IMR-90 (cell line): ENCODE results near the gene SLC35D2.

ENCODE experiments used
- BHLHE40 ChIP-seq: fragments of 150-350 bp; IDR thresholded peaks from 2 replicates; pipeline ENCODE4 v1.6.1; 2016; ENCODE audit warnings: mild to moderate bottlenecking, low read depth, low read length
- CEBPB ChIP-seq: IDR thresholded peaks from 2 replicates; pipeline ENCODE4 v1.6.1; 2012; ENCODE audit warnings: low read depth, low read length, improper control_type of control experiment
- CHD1 ChIP-seq: IDR thresholded peaks from 2 replicates; pipeline ENCODE4 v1.6.1; 2012; ENCODE audit warnings: low read depth, low read length, improper control_type of control experiment
- CTCF ChIP-seq: conservative IDR thresholded peaks from 2 replicates; pipeline ENCODE4 v1.5.1; 2012; ENCODE audit warnings: mild to moderate bottlenecking, low read depth, low read length, improper control_type of control experiment
- FOS ChIP-seq: fragments of 150-350 bp; IDR thresholded peaks from 2 replicates; pipeline ENCODE4 v1.6.1; 2016; ENCODE audit warnings: low read depth, low read length
- MAFK ChIP-seq: IDR thresholded peaks from 2 replicates; pipeline ENCODE4 v1.6.1; 2012; ENCODE audit warnings: low read depth, low read length, improper control_type of control experiment
- MAZ ChIP-seq: IDR thresholded peaks from 2 replicates; pipeline ENCODE4 v1.6.1; 2012; ENCODE audit warnings: low read depth, mild to moderate bottlenecking, low read length, improper control_type of control experiment, moderate library complexity, borderline replicate concordance
- POLR2A ChIP-seq: IDR thresholded peaks from 2 replicates; pipeline ENCODE4 v1.6.1; 2012; ENCODE audit warnings: mild to moderate bottlenecking, low read depth, low read length
- RAD21 ChIP-seq: IDR thresholded peaks from 2 replicates; pipeline ENCODE4 v1.6.1; 2012; ENCODE audit warnings: low read length, improper control_type of control experiment
- RCOR1 ChIP-seq: IDR thresholded peaks from 2 replicates; pipeline ENCODE4 v1.6.1; 2012; ENCODE audit warnings: mild to moderate bottlenecking, low read length, improper control_type of control experiment; ENCODE audit not compliant: insufficient replicate concordance
- RFX5 ChIP-seq: IDR thresholded peaks from 2 replicates; pipeline ENCODE4 v1.8.0; 2012; ENCODE audit warnings: low read depth, mild to moderate bottlenecking, low read length, moderate library complexity
- SMC3 ChIP-seq: fragments of 150-350 bp; IDR thresholded peaks from 2 replicates; pipeline ENCODE4 v1.6.1; 2016; ENCODE audit warnings: low read depth, mild to moderate bottlenecking, antibody characterized with exemption, low read length, moderate library complexity
- USF2 ChIP-seq: fragments of 150-350 bp; IDR thresholded peaks from 2 replicates; pipeline ENCODE4 v1.6.1; 2017; ENCODE audit warnings: mild to moderate bottlenecking, antibody characterized with exemption, low read length, low read depth

- TF ChIP-seq CTCF (no peak), POLR2A (no peak), RFX5 (no peak), USF2 (no peak), RAD21 (no peak), RCOR1 (no peak), BHLHE40 (no peak), SMC3 (no peak), MAFK (no peak), FOS (no peak), CEBPB (no peak), CHD1 (no peak), MAZ (no peak)
Measured at GRCh38 chr9:96382175-96382574, 1.3 kb downstream of the SLC35D2 start.
